ENCODE data around the gene EPOP.
A peak's percentile ranks its signal among the peaks of the same experiment; 100 is the strongest.

EPOP gene

DNA sequence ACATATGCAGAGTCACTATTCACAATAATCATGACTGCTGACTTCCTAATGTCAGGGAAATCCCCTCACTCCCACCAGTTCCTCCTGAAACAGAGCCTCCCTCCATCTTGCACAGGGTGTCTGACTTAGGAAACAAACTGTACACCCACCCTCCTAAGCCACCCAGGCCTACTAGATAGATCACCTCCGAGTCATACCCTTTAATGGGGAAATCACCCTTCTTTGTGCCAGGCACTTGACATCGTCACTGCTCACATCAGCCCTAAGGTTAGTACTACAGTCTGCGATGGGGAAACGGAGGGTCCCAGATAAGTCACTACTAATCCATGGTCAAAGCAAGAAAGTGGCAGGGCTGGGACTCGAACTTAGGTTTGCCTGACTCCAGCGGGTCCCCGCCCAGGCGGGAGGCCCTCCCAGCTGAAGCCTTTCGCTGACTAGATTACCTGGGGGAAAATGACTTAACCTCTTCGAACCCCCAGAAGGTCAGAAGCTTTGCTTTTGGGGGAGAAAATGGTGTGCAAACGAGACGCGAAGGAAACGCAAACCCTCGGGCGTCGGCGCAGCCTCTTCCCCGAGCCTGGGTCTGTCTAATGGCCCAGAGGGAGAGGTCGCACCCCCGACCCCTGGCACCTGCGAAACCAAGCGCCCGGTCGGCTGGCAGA is 26.9 kb upstream of the EPOP start:
- Histone ChIP-seq H3K4me1 (ENCODE audit: control extremely low read depth in 1 of 4, control insufficient read depth in 4 of 4, insufficient read depth in 4 of 4, low read length in 3 of 4) (peaks cover 4 to 58% (median 42%) of the 10 kb centered on the region in 4 experiments), H3K36me3 (ENCODE audit: control insufficient read depth in 4 of 4, insufficient read depth in 4 of 4, low read length in 3 of 4) (no peaks in the 10 kb centered on the region), H3K27ac (ENCODE audit: insufficient read depth in 1 of 2, low read depth in 1 of 2, low read length in 2 of 2, poor library complexity in 1 of 2, severe bottlenecking in 2 of 2) (peak overlapping the region; percentile 84 to 85), H3K4me3 (ENCODE audit: control insufficient read depth in 1 of 7, extremely low read depth in 1 of 7, insufficient read depth in 4 of 7, low read depth in 2 of 7, low read length in 6 of 7) (peak overlapping the region; percentile 73 to 96 (median 86)), H3K27me3 (replicated peaks in 2 of 5; ENCODE audit: control insufficient read depth in 4 of 5, insufficient read depth in 5 of 5, low read length in 4 of 5) (no peaks in the 10 kb centered on the region), H3K9me3 (ENCODE audit: control extremely low read depth in 1 of 5, control insufficient read depth in 4 of 5, insufficient read depth in 2 of 5, low read depth in 1 of 5, low read length in 4 of 5) (no peaks in the 10 kb centered on the region)
- DNase-seq: peak; percentile 81 to 95 (median 94)
- ChIA-PET CTCF (interaction anchor here (1.5 to 1.7 kb wide), 2 partner anchors 21 to 24 kb away, joined by 4 to 6 read pairs; no protein-coding TSS in a partner anchor), POLR2A (interaction anchor here (1.2 to 1.5 kb wide), 3 partner anchors 23 to 50 kb away, joined by 3 to 4 read pairs (median 4); partner anchors contain the start of gene PSMB3)
- under 1% methylated on average over 18 of the region's 25 CpGs for WGBS (ENCODE audit: insufficient coverage)

DNA sequence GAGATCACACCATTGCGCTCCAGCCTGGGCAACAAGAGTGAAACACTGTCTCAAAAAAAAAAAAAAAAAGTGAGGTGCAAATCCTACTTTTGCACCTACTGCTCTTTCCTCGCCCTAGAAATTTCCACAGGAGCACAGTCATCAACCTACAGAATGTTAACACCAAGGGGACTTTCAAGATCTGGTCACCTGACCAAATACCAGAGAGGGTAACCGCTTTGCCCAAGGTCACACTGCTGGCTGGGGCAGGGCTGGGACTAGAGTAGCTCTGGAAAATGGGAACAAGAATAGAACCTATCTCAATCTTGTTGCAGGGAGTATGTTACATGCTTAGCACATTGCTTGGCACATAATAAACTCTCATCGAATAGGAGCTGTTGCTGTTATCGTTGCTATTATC is 24.0 kb upstream of the EPOP start:
- ChIA-PET CTCF (interaction anchor here (1.0 to 1.2 kb wide), 2 partner anchors 12 to 32 kb away, joined by 3 to 4 read pairs; no protein-coding TSS in a partner anchor), POLR2A (no interaction called here)
- no peaks in the 10 kb centered on the region for H3K27me3 ChIP-seq (replicated peaks in 2 of 5; ENCODE audit: control insufficient read depth in 4 of 5, insufficient read depth in 5 of 5, low read length in 4 of 5)
- H3K4me1 ChIP-seq (ENCODE audit: control extremely low read depth in 1 of 4, control insufficient read depth in 4 of 4, insufficient read depth in 4 of 4, low read length in 3 of 4): peaks cover 4 to 54% (median 38%) of the 10 kb centered on the region in 4 experiments
- WGBS (ENCODE audit: insufficient coverage): 100% methylated on average over 4 of the region's 5 CpGs
- no peak overlapping the region for H3K27ac ChIP-seq (ENCODE audit: insufficient read depth in 1 of 2, low read depth in 1 of 2, low read length in 2 of 2, poor library complexity in 1 of 2, severe bottlenecking in 2 of 2)
- H3K9me3 ChIP-seq (ENCODE audit: control extremely low read depth in 1 of 5, control insufficient read depth in 4 of 5, insufficient read depth in 2 of 5, low read depth in 1 of 5, low read length in 4 of 5): no peaks in the 10 kb centered on the region
- no peak for DNase-seq
- H3K4me3 ChIP-seq (ENCODE audit: control insufficient read depth in 1 of 7, extremely low read depth in 1 of 7, insufficient read depth in 4 of 7, low read depth in 2 of 7, low read length in 6 of 7): no peak overlapping the region
- no peaks in the 10 kb centered on the region for H3K36me3 ChIP-seq (ENCODE audit: control insufficient read depth in 4 of 4, insufficient read depth in 4 of 4, low read length in 3 of 4)

DNA sequence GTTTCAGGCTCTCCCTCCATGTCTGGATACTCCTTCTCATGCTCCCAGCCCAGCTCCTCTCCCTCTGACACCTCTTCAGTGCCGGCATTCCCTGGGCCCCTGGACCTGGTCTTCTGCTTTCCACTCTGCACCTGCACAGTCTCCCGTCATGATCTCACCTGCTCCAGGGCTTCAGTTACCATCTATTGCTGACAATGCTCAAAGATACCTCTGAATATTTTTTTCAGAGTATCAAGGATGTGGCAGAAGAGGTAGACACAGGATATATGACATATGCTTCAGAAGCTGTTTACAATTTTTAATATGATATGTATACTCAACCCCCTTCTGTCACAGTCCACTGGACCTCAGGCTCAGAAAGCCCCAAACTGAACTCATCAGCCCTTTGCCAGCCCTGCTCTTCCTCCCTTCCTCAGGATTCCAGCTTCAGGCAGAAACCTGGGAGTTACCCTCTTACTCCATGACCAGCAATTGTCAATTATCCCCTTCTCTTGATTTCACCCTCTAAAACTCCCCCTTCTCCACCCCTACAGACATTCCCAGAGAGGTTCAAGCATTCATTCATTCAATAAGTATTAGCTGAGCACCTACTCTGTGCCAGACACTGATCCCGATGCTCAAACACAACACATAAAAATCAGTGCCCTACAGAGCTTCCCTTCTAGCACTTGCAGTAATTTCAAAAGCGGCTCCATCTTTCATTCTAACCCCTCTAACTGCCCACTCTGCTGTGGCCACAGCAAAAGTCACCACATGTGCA is 22.5 kb upstream of the EPOP start:
- ChIA-PET POLR2A (no interaction called here), CTCF (interaction anchor here (1.2 to 2.1 kb wide), 4 partner anchors 13 to 33 kb away, joined by 3 to 5 read pairs (median 3); partner anchors contain the start of gene CISD3)
- H3K4me1 ChIP-seq (ENCODE audit: control extremely low read depth in 1 of 4, control insufficient read depth in 4 of 4, insufficient read depth in 4 of 4, low read length in 3 of 4): peaks cover 4 to 40% (median 24%) of the 10 kb centered on the region in 4 experiments
- no peaks in the 10 kb centered on the region for H3K27me3 ChIP-seq (replicated peaks in 2 of 5; ENCODE audit: control insufficient read depth in 4 of 5, insufficient read depth in 5 of 5, low read length in 4 of 5)
- no peak overlapping the region for H3K4me3 ChIP-seq (ENCODE audit: control insufficient read depth in 1 of 7, extremely low read depth in 1 of 7, insufficient read depth in 4 of 7, low read depth in 2 of 7, low read length in 6 of 7)
- no peaks in the 10 kb centered on the region for H3K9me3 ChIP-seq (ENCODE audit: control extremely low read depth in 1 of 5, control insufficient read depth in 4 of 5, insufficient read depth in 2 of 5, low read depth in 1 of 5, low read length in 4 of 5)
- DNase-seq: no peak
- no peak overlapping the region for H3K27ac ChIP-seq (ENCODE audit: insufficient read depth in 1 of 2, low read depth in 1 of 2, low read length in 2 of 2, poor library complexity in 1 of 2, severe bottlenecking in 2 of 2)
- WGBS (ENCODE audit: insufficient coverage): 100% methylated on average over 3 of the region's 4 CpGs
- no peaks in the 10 kb centered on the region for H3K36me3 ChIP-seq (ENCODE audit: control insufficient read depth in 4 of 4, insufficient read depth in 4 of 4, low read length in 3 of 4)

DNA sequence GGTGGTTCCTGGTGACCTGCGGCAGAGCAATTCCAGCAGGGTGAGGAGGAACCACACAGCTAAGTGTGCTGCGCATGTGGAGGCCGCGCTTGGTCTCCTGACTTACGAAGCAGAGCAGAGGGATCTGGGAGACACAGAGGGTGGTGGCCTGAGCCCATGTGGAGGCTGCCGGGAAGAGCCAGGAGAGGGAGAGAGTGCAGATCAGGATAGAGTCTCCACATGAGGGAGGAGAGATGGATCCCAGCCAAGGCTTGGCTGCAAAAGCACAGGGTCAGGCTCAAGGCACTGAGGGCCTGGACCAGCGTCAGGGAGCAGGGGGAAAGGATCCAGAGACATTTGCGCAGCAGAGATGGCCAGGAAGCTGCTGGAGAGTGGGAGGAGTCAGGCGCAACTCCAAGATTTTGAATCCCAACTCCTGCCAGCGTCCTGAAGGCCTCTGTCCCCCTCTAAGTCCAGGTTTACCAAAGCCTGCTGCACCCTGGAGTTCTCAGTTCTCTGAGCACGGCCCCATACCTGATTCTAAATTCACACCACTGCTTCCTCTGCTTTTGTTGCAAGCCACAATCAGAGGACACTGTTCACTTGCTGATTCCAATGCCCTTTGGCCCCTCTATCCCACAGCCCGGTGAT is 19.1 kb upstream of the EPOP start:
- no peak overlapping the region for H3K27ac ChIP-seq (ENCODE audit: insufficient read depth in 1 of 2, low read depth in 1 of 2, low read length in 2 of 2, poor library complexity in 1 of 2, severe bottlenecking in 2 of 2)
- POLR2A ChIA-PET: interaction anchor here (0.6 kb wide), 1 partner anchor 47 kb away, joined by 3 read pairs; no protein-coding TSS in a partner anchor
- no peaks in the 10 kb centered on the region for H3K36me3 ChIP-seq (ENCODE audit: control insufficient read depth in 4 of 4, insufficient read depth in 4 of 4, low read length in 3 of 4)
- WGBS (ENCODE audit: insufficient coverage): 94% methylated on average over 10 of the region's 12 CpGs
- no peak overlapping the region for H3K4me3 ChIP-seq (ENCODE audit: control insufficient read depth in 1 of 7, extremely low read depth in 1 of 7, insufficient read depth in 4 of 7, low read depth in 2 of 7, low read length in 6 of 7)
- no peaks in the 10 kb centered on the region for H3K27me3 ChIP-seq (replicated peaks in 2 of 5; ENCODE audit: control insufficient read depth in 4 of 5, insufficient read depth in 5 of 5, low read length in 4 of 5)
- no peaks in the 10 kb centered on the region for H3K9me3 ChIP-seq (ENCODE audit: control extremely low read depth in 1 of 5, control insufficient read depth in 4 of 5, insufficient read depth in 2 of 5, low read depth in 1 of 5, low read length in 4 of 5)
- CTCF ChIA-PET: interaction anchor here (1.5 to 1.9 kb wide), 2 partner anchors 14 to 35 kb away, joined by 3 to 8 read pairs; no protein-coding TSS in a partner anchor
- DNase-seq: no peak
- H3K4me1 ChIP-seq (ENCODE audit: control extremely low read depth in 1 of 4, control insufficient read depth in 4 of 4, insufficient read depth in 4 of 4, low read length in 3 of 4): peaks cover 0 to 19% (median 12%) of the 10 kb centered on the region in 4 experiments

DNA sequence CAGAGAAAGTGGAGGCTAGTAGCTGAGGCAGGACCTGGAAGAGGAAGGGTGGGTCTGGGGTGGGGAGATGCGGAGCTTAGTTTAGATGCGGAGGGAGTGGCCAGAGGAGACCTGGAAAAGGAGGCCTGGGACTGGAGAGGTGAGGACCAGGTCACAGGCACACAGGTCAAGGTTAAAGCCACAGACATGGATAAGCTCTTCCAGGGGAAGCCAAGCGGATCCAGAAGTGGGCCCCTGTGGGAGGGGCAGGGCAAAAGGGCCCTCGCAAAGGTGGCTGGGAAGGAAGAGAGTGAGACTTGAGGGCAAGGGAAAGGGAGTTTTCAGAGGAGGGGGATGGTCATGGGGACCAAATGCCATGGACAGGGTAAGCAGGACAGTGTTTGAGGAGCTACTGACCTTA is 16.4 kb upstream of the EPOP start:
- Histone ChIP-seq H3K4me1 (ENCODE audit: control extremely low read depth in 1 of 4, control insufficient read depth in 4 of 4, insufficient read depth in 4 of 4, low read length in 3 of 4) (peaks cover 0 to 10% (median 8%) of the 10 kb centered on the region in 4 experiments), H3K27ac (ENCODE audit: insufficient read depth in 1 of 2, low read depth in 1 of 2, low read length in 2 of 2, poor library complexity in 1 of 2, severe bottlenecking in 2 of 2) (no peak overlapping the region), H3K27me3 (replicated peaks in 2 of 5; ENCODE audit: control insufficient read depth in 4 of 5, insufficient read depth in 5 of 5, low read length in 4 of 5) (no peaks in the 10 kb centered on the region), H3K4me3 (ENCODE audit: control insufficient read depth in 1 of 7, extremely low read depth in 1 of 7, insufficient read depth in 4 of 7, low read depth in 2 of 7, low read length in 6 of 7) (no peak overlapping the region), H3K9me3 (ENCODE audit: control extremely low read depth in 1 of 5, control insufficient read depth in 4 of 5, insufficient read depth in 2 of 5, low read depth in 1 of 5, low read length in 4 of 5) (no peaks in the 10 kb centered on the region), H3K36me3 (ENCODE audit: control insufficient read depth in 4 of 4, insufficient read depth in 4 of 4, low read length in 3 of 4) (no peaks in the 10 kb centered on the region)
- POLR2A ChIA-PET: no interaction called here
- 98% methylated on average over 4 of the region's 4 CpGs for WGBS (ENCODE audit: insufficient coverage)
- no peak for DNase-seq
- CTCF ChIA-PET: interaction anchor here (2.8 kb wide), 1 partner anchor 11 kb away, joined by 12 read pairs; no protein-coding TSS in a partner anchor

DNA sequence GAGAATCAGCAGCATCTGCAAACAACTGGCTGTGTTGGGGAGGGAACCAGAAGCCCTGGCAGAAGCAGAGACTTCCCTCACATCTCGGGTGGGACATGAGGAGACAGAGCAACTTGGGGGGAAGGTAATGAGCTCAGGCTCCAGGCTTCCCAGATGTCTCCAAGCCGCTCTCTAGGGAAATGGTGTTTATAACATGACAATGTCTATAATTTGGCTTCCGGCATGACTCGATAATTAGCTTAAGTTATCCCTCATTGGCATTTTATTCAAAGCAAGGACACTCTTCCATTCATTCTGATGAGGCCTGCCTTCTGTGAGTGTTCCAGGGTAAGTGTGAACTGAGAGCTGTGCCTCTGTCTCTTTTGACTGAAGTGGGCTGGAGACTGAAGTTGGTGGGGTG is 15.6 kb upstream of the EPOP start:
- POLR2A ChIA-PET: no interaction called here
- Histone ChIP-seq H3K36me3 (ENCODE audit: control insufficient read depth in 4 of 4, insufficient read depth in 4 of 4, low read length in 3 of 4) (no peaks in the 10 kb centered on the region), H3K4me3 (ENCODE audit: control insufficient read depth in 1 of 7, extremely low read depth in 1 of 7, insufficient read depth in 4 of 7, low read depth in 2 of 7, low read length in 6 of 7) (no peak overlapping the region), H3K27ac (ENCODE audit: insufficient read depth in 1 of 2, low read depth in 1 of 2, low read length in 2 of 2, poor library complexity in 1 of 2, severe bottlenecking in 2 of 2) (no peak overlapping the region), H3K9me3 (ENCODE audit: control extremely low read depth in 1 of 5, control insufficient read depth in 4 of 5, insufficient read depth in 2 of 5, low read depth in 1 of 5, low read length in 4 of 5) (no peaks in the 10 kb centered on the region), H3K4me1 (ENCODE audit: control extremely low read depth in 1 of 4, control insufficient read depth in 4 of 4, insufficient read depth in 4 of 4, low read length in 3 of 4) (peaks cover 0 to 3% (median 1%) of the 10 kb centered on the region in 4 experiments), H3K27me3 (replicated peaks in 2 of 5; ENCODE audit: control insufficient read depth in 4 of 5, insufficient read depth in 5 of 5, low read length in 4 of 5) (peaks cover 0 to 4% (median 0%) of the 10 kb centered on the region in 5 experiments)
- DNase-seq: no peak
- 100% methylated on average over 1 of the region's 4 CpGs for WGBS (ENCODE audit: insufficient coverage)
- CTCF ChIA-PET: interaction anchor here (2.0 to 2.8 kb wide), 2 partner anchors 10 to 13 kb away, joined by 12 to 15 read pairs; no protein-coding TSS in a partner anchor

All from common myeloid progenitor, CD34-positive (primary cell).